ENCODE data around the gene IKBKE.

Gene IKBKE

DNA sequence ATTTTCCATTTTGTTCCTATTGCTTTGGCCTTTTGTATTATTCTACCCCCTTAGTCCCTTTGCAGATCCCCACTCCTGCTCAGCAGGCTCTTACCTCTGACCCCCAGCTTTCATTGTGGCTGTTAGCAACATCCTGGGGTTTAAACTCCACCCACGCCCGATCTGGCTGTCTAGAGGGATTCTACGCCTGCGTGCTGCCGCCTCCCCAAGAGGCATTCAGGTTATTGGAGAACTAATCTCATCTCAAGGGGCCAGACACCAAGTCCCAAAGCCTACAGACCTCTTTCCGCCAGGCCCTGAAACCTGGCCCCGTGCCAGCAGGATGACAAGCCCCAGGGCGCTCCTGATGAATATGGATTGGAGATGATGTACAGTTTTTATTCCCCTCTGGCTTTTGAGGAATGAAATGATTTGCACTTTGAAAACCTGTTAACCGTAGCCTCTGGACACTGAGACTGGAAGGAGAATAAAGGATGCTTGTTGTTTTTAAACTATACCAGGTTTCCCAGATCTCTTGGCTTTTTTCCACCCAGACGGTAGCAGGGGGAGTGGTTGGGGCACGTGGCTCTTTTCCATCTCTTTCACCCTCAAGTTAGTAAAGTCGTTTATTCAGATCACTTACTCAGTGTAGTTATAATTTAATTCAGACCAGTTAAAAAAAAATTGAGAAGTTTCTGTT, 14.5 kb upstream of the IKBKE start:
- no peak for DNase-seq

DNA sequence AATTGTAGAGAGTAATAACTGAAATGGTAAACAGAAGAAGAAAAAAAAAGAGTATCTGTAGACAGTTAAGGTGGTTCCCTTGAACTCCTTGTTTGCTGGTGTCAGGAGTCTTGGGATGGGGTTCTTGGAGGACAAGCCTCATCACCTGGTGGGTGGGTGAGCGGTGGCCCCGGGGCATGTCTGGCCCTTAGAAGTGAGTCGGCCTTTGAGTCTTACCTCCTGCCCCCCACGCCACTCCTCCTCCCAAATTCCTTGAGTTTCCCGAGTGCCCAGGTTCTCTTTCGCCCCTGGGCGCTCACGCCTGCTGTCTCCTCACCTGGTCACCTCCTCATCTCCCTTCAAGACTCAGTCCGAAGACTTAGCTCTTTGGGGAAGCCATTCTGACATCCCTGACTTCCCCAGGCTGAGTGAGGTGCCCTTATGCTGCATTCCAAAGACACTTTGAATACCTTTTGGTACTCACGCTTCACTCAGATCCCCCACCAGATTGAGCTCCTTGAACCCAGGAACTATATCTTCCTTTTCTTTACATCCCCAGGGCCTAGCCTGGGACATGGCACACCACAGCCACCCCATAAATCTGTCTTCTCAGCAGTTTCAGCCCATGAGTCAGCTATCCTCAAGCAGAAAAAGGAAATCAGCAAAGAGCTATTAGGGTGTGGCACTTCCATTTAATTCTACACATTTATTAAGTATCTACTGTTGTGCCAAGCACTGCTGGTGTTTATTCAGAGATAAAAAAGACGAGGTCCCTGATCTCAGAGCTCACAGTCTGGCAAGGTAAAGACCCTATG, 13.5 kb upstream of the IKBKE start:
- no peak for DNase-seq

DNA sequence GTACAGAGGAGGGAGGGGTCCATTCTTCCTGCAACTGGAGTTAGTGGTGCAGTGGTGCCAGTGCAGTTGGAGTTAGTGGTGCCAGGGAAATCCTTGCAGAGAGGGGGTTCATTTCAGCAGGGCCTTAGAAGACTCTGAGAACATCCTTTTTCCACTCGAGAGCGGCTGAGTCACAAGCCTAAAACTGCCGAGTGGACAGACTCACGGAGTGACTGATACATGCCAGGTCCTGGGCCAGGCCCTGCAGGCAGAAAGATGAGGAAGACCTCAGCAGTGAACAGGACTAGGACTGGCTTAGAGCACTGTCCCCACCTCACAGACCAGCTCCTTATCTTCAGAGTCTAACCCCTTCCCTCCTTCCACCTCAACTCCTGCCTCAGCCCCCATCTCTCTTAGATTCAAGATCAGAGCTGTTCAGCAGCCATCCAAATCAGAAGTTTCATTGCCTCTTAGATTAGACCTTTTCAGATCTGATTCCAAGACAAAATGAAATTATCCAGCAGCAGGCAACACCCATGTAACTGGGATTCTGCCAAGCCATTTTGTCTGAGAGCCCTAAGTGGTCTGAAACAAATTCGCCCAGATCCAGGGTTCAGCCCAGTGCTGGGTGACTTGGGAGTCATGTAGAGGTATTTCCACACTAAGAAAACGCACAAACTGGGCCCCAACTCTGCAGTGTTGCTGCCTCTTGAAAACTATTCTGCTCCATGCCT, 12.7 kb upstream of the IKBKE start:
- DNase-seq, result peak in 1 of 2 donors; percentile 43

DNA sequence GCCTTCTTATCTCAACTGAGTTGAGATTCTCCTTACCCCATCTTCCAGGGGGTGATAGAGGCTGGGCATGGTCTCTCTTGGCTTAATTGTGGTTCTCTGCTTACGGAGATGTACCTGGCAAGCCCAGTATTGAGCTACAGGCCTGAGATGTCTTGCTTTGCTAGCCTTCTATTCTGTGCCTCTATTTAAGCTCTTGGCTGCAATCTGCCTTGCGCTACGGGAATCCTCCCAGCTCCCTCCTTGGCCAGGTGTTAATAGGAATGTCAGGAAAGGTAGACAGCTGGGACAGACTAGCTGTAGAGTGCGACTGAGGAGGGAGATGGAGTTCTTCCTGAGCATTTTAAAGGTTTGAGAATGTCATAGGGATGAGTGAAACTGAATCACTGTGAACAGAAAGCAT, 10.6 kb upstream of the IKBKE start:
- DNase-seq, result no peak

DNA sequence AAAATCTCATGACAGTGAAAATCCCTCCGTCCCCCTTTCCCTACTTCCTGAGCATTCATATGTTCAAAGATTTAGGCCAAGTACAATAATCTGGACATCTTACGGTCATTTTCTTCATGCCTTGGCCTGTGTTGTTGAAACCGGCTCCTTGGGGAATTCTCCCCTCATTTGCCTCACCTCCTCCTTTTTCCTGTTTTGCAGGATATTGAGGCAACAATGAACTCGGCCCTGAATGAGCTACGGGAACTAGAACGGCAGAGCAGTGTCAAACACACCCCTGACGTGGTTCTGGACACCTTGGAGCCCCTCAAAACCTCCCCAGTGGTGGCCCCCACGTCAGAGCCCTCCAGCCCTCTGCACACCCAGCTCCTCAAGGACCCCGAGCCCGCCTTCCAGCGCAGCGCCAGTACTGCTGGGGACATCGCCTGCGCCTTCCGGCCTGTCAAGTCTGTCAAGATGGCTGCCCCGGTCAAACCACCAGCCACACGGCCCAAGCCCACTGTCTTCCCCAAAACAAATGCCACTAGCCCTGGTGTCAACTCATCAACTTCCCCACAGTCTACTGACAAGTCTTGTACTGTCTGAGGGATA, 9.3 kb upstream of the IKBKE start:
- DNase-seq, result no peak

DNA sequence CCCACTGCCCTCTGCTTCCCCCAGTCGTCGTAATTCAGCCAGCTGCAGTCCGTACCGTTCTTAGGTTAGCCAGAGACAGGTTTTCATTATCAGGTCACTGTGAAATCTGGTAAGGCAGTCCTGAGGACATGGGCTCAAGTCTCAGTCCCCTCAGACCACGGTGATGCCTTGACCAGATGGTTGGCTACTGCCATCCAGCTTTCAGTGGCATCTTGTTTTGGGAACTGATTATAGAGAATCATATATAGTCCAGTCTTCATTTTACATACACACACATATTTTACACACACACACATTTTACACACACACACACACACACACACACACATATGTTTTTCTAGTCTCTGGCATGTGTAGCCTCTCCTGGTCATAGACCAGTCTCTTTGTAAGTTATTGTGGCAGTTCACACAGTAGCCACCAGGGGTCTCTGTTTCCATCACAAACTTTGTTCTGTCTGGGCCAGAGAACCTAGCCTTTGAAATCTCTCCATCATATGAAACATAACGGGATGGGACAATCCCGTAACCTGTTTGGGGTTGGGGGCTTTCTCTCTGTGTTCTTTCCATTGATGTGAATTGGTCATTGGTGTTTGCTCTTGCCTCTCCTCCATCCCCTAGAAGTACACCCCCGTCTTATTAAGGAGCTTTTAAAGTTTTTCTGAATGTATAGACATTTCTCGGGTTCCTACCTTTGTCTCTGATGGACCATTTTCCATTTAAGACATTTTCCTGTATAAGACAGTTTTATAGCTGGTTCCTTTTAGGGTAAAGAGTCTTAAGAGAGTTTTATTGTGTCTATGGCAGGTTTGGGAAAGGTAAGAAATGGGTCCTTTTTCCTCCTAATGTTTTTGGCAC, 8.4 kb upstream of the IKBKE start:
- DNase-seq, result peak; percentile 70 to 83

DNA sequence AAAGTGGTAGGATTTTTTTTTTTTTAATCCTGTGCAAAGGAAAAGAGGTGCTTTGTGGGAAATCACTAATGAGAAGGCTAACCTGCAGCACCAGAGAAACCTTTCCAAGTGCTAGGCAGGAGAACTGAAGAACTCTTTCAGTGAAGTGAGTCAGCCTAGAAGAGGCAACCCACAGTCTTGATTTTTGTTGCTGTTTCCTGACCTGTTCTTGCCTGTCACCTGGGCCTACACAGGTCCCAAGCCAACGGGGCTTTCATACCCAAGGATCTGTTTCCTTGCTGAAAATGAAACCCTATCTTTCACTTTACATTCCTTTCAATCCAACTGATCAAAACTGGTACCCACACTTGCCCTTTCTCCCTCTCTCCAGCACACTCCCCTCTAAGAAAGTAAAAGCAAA, 7.1 kb upstream of the IKBKE start:
- DNase-seq, result no peak

DNA sequence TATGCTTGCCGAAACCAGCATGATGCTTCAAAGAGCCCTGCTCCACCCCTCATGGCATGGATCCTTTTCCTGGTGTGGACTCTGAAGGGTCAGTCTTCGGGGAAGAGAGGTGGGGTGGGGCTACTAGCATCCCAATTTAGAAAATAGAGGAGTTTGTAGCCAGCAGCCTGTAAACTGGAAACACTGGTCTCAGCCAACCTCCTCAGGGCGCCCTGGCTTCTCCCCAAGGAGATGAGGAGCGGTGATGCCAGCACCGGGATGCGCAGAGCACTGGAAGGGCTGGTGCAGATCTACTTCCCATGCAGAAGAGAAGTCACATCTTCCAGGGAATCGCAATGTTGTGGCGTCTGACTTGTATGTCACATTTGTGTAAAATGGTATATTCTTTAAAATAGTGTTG, 6.4 kb upstream of the IKBKE start:
- DNase-seq, result no peak

DNA sequence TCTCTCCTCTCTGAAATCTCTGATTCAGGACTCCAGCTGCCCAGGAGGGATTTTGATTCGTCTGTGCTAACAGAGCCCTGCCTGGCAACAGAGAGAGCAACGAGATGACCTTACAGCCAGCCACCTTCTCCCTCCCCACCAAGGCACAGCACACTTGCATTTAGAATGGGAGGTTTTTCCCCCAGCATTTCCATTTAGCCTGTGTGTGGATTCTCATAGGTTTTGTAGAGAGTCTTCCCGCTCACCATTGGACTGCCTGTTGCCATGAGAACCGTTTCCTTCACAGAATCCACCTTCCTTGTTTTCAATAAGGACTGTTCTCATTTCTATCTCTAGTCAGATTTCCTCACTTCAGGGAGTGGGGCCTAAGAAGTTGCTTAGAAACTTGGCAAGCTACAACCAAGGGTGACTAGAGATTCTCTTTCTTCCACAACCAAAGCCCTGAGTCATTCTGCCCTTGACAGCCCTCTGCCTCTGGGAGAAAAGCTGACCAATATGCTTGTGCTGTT, 5.8 kb upstream of the IKBKE start:
- DNase-seq, result peak in 1 of 2 donors; percentile 37

DNA sequence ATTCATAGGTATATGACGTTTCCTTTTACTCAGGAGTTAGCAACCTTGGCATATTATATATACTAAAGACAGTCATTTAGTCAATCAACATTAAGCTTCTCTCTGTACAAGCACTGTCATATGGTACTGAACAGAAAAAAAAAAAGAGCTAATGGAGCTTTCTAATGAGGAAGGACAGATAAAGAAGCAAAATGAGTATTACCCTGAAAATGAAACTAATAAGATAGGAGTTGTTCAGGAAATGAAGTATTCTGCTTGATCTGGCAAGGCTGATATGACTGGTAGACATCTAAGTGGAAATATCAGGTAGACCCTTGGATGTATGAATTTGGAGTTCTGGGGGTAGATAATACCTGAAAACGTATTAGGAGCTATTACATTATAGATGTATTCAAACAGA, 4.3 kb upstream of the IKBKE start:
- no peak for DNase-seq

DNA sequence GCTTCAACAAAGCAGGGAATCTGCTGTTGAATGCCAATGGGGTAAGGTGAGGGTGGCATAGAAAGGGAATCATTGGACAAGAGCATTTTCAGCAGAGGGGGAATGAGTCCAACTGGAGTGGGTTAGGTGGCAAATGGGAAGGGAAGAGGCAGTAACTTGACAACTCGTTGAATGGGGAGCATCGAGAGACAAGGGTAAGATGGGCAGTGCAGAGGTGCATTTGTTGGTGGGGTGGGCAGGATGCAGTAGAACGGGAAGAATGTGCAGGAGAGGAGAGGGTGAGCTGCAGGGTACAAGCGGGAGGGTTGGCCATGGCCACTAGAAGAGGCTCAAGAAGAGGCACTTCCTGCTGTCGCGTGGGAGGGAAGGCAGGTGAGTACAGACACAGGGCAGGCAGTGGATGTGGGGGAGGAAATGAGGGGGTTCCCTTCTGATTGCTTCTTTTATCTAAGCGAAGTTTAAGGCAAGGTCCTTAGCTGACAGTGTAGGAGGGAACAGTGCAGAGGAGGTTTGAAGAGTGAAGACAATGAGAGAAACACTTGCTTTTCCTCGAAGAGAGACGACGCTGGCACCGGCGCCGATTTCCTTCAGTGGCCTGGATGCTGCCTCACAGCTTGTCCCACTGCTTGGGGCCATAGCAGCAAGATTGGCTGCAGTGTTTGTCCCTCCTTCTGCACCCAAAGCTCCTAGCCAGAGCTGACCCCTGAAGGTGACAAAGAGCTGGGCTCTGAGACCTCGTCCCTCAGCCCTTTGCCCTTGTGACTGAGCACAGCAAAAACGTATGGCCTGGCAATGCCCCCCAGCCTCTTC, 3.2 kb upstream of the IKBKE start:
- DNase-seq, result no peak

DNA sequence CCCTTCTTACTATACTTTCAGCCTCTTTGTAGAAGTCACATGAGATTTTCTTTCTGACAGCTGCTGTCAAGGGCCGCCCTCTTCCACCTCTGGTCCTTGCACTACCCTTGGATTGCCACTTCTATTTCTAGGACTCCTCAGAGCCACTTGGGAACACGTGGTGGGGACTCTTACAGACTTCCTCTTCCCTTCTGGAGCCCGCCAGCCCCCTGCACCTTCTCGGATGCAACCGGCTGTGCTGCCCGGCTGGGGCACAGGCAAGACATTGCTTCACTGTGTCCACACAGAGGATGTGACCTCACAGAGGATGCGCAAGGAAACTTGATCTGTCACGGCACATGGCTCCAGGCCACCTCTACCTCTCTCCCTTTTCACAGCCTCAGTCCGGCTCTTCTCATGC, 2.4 kb upstream of the IKBKE start:
- peak; percentile 35 to 83 for DNase-seq

DNA sequence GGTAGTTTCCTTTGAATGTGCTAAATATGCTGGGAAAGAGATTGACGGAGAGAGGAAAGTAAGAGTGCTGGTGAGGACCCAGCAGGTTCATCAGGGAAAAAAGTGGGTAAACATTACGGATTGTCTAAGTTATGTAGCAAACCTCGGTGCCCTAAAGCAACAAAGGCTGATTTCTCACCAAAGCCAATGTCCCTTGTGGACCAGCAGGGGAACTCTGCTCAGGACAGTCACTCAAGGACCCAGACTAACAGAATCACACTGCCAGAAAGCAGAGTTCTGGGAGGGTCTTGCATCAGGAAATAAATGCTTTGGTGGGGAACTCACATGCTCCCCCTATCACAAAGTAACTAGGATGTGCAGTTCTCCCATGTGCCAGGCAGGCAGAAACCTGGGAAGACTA, 1.7 kb upstream of the IKBKE start:
- DNase-seq, result no peak

DNA sequence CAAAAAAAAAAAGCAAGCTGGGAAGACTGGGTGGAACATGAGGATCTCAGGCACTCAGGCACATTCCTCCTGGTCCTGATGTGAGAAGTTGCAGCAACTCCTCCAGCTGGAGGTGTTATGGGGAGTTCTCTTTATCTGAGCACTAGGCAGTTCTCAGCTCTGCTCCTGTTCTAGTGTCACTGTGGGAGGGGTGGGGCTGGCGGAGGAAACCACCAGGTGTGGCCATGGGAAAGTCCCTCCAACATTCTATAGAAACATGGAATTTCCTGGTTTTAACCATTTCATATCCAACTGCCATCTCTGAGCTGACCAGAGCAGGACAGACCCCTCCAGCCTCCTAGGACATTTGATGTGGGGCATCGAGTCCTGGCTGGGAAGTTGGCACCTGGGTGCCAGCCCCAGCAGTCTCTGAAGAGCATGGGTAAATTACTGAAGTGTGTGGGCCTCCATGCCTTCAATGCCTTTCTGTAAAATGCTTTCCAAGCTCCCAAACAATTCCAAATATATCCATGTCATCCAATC, 804 bp upstream of the IKBKE start:
- peak; percentile 16 to 56 for DNase-seq

DNA sequence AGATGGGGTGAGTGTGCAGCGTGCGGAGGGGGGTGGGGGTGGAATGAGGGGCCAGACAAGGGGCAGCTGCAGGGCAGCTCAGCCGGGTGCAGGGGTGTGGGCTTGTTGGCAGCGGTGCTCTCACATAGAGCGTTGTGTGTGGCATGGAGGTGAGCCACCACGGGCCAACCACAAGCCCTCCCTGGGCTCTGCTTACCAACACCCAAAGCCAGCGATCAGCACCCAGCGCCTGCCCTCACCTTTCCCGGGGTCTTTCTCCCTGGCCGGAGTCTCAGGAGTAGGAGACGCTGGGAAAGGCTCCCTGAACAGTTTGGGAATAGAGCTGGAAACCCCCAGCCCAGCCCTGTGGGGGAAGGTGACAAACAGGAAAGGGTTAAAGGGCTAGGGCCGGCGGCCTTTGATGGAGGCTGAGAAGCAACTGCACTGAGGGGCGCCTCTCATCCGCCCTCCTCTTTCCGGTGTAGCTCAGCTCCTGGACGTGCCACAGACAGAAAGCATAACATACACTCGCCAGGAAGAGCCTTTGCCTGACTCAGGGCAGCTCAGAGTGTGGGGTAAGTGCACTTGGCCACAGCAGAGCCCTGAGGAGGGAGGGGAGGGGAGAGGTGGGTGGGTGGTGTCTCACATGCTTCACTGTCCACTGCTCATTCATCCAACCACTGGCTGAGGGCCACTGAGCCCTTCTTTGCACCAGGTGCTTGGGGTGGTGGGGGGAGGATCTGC, 577 bp downstream of the IKBKE start:
- DNase-seq, result peak; percentile 35 to 40

DNA sequence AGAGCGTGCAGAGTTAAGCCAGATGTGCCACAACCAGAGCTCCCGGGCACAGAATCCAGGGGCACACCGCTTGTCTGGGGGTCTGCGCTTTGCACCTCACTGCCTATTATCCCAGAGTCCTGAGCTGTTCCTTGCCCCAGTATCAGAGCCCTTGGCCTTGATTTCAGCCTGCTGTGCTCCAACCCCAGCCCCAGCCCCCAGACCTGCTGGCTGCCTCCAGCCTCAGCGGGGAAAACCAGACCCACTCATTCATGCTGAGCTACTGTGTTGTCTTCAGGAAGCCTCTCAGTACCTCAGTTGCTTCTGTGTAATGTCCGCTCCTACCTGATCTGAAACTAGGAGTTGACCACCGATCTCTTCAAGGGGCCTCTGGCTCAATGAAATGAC, 1.1 kb downstream of the IKBKE start:
- no peak for DNase-seq

DNA sequence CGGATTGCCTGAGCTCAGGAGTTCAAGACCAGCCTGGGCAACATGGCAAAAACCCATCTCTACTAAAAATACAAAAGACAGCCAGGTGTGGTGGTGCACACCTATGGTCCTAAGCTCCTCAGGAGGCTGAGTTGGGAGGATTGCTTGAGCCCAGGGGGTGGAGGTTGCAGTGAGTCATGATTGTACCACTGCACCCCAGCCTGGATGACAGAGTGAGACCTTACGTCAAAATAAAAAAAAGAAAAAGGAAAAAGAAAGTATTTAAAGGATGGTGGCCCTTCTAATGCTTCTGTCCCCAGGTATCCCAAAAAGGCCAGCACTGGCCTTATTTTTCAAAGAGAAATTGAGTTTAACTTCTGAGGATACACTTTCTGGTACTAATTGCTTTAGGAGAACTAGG, 1.7 kb downstream of the IKBKE start:
- no peak for DNase-seq

DNA sequence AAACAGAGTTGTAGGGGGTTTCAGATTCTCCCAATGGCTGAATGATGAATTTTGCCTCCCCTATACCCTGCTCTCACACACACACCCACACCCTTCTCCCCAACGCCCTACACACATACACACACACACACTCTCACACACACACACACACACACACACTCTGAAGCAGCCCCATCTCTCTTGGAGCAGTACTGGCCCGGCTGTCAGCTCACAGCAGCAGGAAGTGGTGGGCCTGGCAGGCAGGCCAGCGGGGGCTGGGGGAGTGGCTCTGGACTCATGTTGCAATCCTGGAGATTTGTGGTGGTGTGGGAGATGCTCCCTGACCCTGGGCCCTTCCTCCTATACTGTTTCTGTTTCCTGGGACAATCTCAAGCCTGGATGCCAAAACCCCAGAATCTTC, 2.2 kb downstream of the IKBKE start:
- DNase-seq, result peak; percentile 40 to 72

DNA sequence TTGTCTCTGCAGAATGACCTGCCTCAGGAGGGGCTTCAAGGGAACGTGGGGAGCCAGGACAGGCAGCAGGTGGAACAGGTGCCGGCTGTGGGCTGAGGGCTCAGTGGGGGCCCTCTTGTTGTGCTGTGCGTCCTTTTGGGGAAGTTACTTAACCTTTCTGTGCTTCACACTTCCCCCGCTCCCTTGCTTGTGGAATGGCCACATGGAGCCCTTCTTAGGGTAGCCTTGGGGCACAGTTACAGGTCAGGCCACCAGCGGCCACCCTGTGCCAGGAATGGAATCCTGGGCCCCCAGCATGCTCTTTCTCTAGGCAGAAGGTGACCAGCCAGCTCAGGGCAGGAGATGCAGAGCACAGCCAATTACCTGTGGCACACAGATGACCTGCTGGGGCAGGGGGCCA, 2.6 kb downstream of the IKBKE start:
- DNase-seq, result no peak

DNA sequence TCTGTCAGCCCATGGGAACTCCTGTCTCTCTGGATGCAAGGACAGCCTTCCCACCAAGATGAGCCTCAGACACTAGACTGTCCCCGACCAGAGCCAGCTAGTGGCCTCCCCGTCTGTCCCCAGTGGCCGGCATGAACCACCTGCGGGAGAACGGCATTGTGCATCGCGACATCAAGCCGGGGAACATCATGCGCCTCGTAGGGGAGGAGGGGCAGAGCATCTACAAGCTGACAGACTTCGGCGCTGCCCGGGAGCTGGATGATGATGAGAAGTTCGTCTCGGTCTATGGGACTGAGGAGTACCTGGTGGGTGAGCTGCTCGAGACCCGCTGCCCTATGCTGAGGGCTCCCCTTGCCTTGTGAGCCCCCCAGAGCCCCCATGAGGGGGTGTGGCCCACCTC, 5.8 kb downstream of the IKBKE start:
- no peak for DNase-seq

DNA sequence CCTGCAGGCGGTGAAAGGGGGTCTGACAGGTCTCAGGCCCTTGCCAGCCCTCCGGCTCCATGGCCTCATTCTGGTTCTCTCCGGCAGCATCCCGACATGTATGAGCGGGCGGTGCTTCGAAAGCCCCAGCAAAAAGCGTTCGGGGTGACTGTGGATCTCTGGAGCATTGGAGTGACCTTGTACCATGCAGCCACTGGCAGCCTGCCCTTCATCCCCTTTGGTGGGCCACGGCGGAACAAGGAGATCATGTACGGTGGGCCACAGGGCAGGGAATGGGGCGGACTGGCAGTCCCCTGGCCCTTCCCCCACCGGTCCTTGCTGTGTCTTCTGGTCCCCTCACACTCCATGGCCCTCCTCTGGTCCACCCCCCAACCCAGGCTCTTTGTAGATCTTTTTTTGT, 6.3 kb downstream of the IKBKE start:
- DNase-seq, result no peak
